ENCODE data around the gene FOXD4L6.
"Not testable (repeated sequence)": the region's sequence is repeated elsewhere in the genome, so short reads cannot be mapped to it uniquely, and the experiment has no call there.

The FOXD4L6 gene

DNA sequence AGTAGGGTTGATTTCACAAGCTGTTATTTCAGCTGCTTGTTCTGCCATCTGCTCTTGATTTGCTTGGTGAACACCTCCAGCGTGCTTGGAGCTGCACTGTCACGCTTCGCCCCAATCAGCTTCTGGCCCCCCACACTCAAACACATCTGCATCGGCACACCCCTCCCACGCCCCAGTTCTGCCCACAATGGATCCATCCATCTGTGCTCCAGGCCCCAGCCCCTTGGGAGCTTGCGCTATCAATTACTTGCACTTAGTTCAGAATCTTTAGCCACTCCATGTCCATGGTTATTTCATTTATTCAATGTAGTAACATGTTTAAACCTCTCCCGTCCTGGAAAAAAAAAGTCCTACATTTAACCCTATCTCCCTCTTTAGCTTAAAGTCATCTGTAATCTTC, 28.0 kb downstream of the FOXD4L6 start:
- not testable (repeated sequence) for DNase-seq (ENCODE audit: low read depth in 3 of 3)

DNA sequence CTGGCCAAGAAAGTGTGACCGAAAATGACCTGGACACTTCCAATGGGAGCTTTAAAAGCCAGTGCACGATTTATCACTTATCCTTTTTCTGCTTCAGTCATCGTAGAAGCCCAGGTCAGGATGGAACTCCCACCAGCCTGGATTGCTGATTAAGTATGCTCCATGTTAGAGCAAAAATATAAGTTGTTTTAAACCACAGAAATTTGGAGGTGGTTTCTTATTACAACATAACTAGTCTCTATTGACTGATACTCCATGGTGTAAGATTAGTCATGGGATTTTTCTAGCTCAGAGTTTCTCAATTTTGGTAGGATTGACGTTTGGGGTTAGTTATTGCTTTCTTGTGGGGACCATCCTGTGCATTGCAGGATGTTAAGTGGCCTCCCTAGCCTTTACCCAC, 29.7 kb downstream of the FOXD4L6 start:
- DNase-seq (ENCODE audit: low read depth in 3 of 3) = not testable (repeated sequence)

DNA sequence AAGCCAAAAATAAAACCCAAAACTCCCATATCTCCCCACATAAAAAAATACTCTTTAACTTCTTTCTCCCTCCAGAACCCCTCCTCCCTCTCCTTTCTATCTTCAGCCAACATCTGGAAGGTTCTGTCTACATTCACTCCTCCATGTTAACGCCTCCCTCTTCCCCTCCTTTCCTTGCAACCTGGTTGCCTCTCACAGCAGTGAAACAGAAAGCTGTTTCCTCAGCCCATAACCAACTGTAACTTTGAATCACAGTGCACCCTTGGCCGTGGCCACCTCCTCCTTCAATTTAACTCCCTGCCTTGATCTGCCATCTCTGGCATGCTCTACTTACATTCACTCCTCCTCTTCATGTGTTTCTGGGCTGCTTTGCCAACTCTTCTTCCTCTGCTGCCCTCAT, 33.4 kb downstream of the FOXD4L6 start:
- not testable (repeated sequence) for DNase-seq (ENCODE audit: low read depth in 3 of 3)

DNA sequence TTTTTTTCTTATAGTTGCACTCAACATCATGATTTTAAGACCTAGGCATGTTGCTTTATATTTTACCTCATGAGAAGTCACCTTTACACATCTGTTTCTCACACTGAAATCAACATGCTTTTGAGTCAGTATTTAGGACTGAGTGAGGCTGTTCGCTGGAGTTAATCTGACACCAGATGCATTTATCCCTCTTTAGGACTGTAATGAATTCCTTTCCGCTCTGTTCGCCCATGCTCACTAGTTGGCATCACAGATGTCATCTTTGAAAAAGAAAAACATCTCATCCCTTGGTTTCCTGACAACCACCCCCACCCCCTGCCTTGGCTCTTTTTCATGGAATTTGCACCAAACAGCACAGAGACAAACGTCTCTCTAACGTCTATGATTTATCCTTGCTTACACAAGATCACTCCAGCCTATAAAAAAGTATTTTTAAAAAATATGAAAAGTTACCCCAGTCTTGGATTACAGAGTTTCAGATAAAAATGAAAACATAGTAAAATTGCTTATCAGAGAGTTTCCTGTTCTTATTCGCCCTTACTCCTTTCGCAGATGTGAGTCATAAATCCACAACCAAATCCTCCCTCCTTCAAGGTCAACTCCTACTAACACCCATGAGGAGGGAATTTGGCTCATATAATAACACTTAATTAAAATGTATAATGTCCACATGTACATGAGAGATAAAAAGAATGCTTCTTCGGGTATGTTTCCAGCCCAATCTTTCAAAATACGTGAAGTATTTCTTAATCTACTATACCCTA, 34.3 kb downstream of the FOXD4L6 start:
- not testable (repeated sequence) for DNase-seq (ENCODE audit: low read depth in 3 of 3)

DNA sequence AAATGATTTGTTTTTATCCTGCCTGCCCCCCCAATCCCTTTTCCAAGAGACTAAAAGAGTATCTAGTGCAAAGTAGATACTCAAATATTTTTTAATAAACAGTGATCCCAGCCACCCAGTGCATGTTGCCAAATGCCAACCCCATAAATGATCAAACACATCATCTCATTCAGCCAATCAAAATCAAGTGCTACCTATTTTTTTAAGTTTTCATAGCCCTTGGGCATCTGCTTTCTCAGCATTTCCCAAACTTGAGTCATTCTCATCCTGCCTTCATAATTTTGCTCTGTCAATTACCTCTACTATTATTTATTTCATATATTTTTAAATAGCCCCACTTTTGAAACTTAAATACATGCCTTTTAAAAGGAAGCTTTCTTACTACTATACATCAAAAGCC, 37.6 kb downstream of the FOXD4L6 start:
- not testable (repeated sequence) for DNase-seq (ENCODE audit: low read depth in 3 of 3)

DNA sequence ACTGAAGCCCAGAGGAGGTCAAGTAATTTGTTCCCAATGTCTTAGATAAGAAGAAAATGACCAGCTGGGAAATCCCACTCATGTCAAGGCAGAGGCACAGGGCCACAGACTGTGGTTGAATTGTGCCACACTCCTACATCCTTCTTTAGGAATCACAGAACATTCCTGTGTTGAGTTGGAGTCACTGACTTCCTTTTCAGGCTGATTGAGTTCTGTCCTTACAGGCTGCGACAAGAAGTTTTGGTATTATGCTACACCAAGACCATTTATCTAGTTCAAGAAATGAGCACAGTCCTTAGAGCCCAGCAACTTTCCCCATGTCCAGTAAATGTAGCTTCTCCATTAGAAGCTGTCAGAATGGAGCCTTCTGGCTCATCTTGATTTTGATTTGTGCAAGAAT, 38.1 kb downstream of the FOXD4L6 start:
- DNase-seq (ENCODE audit: low read depth in 3 of 3) = not testable (repeated sequence)

DNA sequence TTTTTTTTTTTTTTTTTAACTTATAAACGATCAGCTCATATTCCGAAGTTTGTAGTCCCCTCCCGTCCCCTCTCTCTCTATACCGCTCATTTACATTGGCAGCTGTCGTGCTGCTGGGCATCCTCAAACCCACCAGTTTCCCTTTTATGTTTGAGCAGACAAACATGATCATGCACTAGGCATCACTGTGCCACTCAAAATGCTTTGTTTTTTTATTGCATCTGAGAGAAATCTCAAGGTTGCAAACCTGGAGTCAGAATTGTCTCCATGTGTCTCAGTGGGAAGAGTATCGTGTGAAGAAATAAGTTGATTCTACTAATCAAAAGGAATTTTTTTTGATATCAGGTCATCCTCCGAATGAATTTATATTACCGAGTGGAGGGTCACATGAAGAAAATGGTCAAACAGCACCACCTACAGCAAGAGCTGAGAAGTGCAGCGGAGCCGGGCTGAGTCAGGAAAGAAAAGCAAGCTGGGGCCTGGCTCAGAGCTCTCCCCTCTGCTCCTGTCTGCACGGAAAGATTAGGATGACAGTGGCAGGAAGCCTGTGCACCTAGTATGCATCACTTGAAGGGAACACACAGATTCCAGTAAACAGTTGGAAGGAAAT, 39.9 kb downstream of the FOXD4L6 start:
- not testable (repeated sequence) for DNase-seq (ENCODE audit: low read depth in 3 of 3)

DNA sequence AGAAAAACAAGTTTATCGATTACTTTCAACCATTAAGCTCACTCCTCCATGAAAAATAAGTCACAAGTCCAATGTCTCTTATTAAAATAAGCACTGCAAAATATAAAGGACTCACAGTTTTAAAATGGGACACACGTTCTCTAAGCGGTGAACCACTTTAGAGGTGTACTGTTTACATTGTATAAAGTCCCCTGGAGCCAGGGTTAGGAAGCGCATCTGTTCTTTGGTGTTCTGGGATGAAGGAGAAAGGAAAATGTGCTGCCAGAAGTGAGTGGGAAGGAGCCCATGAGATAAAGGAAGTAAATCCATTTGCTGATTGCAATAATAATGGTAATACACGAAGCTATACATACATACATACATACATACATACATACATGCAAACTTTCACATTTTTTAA, 40.6 kb downstream of the FOXD4L6 start:
- not testable (repeated sequence) for DNase-seq (ENCODE audit: low read depth in 3 of 3)

DNA sequence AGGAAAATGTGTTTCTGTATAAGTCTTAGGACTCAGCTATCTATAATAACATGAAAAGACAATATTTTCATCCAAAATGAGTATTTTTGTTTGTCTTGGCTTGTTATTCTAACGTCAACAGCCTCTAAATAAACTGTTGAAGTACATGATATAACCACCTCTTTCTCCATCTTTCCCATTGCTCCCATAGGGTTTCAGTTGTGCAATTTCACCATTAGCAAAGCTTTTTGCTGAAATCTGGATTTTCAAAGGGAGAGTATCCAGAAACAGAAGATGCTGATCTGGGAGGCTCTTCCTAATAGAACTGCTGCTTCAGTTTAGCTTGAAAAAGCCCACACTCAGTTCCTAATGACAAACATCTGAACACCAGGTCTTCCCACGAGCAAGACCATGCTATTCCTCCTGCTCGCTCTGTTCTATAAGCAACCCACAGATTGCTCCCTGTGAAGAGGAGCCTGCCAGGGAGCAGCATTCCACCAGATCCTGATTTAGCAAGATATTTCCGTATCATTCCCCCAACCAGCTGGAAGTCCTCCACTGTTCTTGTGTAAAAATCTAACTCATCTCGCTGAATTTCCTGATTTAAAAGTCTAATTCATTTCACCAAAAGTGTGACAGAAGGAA, 41.2 kb downstream of the FOXD4L6 start:
- DNase-seq (ENCODE audit: low read depth in 3 of 3) = not testable (repeated sequence)

DNA sequence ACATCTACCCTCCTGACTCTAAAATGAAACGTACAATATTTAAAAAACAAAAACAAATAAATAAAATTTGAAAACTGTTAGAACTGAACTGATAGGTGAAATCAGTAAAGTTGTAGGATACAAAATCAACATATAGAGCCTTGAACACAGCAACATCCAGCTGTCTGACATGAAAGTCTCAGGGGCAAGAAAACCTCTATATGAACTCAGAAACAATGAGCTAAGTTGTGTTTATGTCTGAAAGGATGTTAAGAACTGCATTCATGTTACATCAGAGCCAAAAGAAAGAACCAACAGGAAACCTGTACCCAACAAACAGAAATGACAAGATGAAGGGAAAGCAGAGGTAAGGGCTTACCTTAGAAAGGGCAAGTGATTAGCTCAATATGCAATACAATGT, 41.8 kb downstream of the FOXD4L6 start:
- not testable (repeated sequence) for DNase-seq (ENCODE audit: low read depth in 3 of 3)

DNA sequence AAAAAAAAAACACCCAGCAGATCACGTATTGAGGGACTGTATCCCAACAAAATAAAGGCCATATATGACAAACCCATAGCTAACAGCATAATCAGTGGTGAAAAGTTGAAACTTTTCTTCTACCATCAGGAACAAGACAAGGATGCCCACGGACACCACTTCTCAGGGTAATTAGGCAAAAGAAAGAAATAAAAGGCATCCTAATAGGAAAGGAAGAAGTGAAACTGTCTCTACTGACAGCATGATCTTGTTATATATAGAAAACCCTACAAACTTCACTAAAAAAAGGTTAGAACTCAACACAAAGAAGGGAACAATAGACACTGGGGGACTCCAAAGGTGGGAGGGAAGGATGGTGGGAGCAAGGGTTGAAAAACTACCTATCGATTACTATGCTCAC, 42.3 kb downstream of the FOXD4L6 start:
- DNase-seq (ENCODE audit: low read depth in 3 of 3) = not testable (repeated sequence)

DNA sequence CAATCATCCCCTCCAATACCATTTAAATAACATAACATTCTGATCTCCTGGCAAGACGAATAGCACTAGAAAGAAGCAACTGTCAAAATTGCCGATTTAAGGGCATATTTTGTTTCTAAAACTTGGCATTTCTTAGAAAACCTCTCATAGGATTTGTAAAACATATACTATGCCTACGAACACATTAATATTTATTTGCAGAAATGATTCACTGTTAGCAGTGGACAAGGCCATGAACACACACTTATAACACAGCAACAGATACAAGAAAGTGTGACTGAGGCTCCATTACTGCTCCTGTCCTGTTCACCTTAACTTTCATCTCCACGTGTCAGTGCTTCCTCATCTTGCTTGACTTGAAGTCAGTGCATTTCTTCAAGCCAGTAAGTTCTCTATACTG, 46.1 kb downstream of the FOXD4L6 start:
- not testable (repeated sequence) for DNase-seq (ENCODE audit: low read depth in 3 of 3)

DNA sequence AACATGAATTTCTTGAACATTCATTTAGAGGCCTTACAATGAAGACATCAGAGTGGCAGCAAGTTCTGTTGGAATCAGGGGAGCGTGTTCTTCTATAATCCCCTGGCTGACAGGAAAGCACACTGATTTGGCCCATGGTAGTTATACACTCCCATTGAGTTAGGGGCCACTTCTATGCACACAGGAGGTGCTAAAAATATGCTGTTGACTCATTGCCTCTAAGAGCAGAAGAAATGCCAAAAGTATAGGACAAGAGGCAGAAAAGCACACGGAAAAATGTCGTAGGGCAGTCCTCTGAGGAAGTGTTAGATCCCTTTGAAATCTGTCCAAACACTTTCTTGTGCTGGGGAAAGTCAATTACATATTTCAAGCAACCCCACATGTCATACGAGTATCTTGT, 49.0 kb downstream of the FOXD4L6 start:
- DNase-seq (ENCODE audit: low read depth in 3 of 3) = not testable (repeated sequence)

DNA sequence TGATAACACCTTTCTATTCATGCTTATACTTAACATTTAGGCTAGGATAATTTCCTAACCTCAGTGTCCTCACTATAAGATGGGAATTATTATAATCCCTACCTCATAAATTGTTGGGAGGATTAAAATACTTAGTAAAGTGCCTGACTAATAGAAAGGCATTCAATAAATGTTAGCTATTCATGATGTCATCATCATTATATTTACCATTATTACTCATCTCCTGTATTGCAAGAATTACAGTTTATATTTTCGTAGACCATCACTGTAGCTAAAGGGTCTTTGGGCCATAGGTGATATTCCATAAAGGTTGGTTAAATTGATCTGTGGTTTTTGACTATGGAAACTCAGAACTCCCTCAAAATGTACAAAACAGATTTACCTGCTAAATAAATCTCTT, 50.9 kb downstream of the FOXD4L6 start:
- DNase-seq (ENCODE audit: low read depth in 3 of 3) = not testable (repeated sequence)

All from stimulated activated CD4-positive, alpha-beta T cell treated with anti-CD3 and anti-CD28 coated beads, TNF-alpha, amount 100 ng/mL, for 48 hours (primary cell).